IPS-15b (cell line): Measurements from ENCODE around the gene OGDH.

Source experiments
- H3K27me3 ChIP-seq: one replicate; pipeline ENCODE4 v1.6.1; 2013; ENCODE audit warnings: low read length; ENCODE audit not compliant: control insufficient read depth, insufficient read depth
- H3K36me3 ChIP-seq: one replicate; pipeline ENCODE4 v1.6.1; 2013; ENCODE audit warnings: low read length; ENCODE audit not compliant: control insufficient read depth, insufficient read depth
- H3K4me1 ChIP-seq: one replicate; pipeline ENCODE4 v1.6.1; 2013; ENCODE audit warnings: mild to moderate bottlenecking, low read length; ENCODE audit not compliant: control insufficient read depth, insufficient read depth
- H3K4me3 ChIP-seq: one replicate; pipeline ENCODE4 v1.5.1; 2013; ENCODE audit warnings: low read depth, low read length
- H3K9ac ChIP-seq: one replicate; pipeline ENCODE4 v1.6.1; 2013; ENCODE audit warnings: low read depth, mild to moderate bottlenecking, low read length
- H3K9me3 ChIP-seq: one replicate; pipeline ENCODE4 v1.6.1; 2013; ENCODE audit warnings: mild to moderate bottlenecking, low read length; ENCODE audit not compliant: control insufficient read depth, insufficient read depth

Gene OGDH

GRCh38 chr7:44667190-44667589 lies 60.8 kb downstream of the OGDH start:
- H3K9ac ChIP-seq: no peak overlapping the region
- no peaks in the 10 kb centered on the region for H3K9me3 ChIP-seq

GRCh38 chr7:44671069-44671468 lies 64.6 kb downstream of the OGDH start:
- Histone ChIP-seq H3K9me3 (no peaks in the 10 kb centered on the region), H3K4me1 (no peaks in the 10 kb centered on the region), H3K27me3 (no peaks in the 10 kb centered on the region), H3K4me3 (no peak overlapping the region), H3K9ac (no peak overlapping the region), H3K36me3 (peaks cover 11% of the 10 kb centered on the region)

More at GRCh38 chr7:44667190-44667589, 60.8 kb downstream of the OGDH start:
- no peaks in the 10 kb centered on the region for H3K27me3 ChIP-seq
- peaks cover 3% of the 10 kb centered on the region for H3K36me3 ChIP-seq
- no peaks in the 10 kb centered on the region for H3K4me1 ChIP-seq
- no peak overlapping the region for H3K4me3 ChIP-seq

DNA sequence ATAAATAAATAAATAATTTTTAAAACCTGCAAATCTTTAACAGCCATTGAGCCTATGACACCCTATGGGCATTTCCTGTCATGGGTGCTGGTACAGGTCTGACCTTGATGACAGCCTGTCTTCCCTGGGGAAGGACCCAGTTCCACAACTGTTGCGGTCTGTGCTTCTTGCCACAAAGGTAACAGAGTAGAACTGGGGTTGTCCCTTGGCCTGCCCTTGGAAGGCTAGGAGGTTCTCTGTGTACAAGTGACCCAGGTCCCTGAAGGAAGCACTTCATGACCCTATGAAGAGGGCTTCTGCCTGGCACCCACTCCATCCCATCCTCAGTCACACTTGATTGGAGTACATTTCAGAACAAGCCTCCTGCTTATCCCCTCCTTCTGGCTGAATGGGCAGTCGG lies 66.9 kb downstream of the OGDH start:
- Histone ChIP-seq H3K4me3 (no peak overlapping the region), H3K4me1 (no peaks in the 10 kb centered on the region), H3K36me3 (peaks cover 8% of the 10 kb centered on the region), H3K27me3 (no peaks in the 10 kb centered on the region), H3K9me3 (no peaks in the 10 kb centered on the region), H3K9ac (no peak overlapping the region)

DNA sequence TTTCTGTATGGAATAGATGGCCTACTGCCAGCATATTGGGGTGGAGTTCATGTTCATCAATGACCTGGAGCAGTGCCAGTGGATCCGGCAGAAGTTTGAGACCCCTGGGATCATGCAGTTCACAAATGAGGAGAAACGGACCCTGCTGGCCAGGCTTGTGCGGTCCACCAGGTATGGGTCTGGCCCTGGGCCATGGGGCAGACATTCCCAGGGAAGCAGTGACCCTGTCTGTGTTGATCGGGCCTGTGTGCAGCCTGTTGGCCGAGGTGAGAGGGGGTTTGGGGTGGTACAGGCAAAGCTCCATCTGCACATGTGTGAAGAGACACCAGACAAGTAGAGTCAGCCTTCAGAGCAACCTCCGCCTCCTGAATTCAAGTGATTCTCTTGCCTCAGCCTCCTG lies 67.3 kb downstream of the OGDH start:
- Histone ChIP-seq H3K4me1 (no peaks in the 10 kb centered on the region), H3K9ac (no peak overlapping the region), H3K4me3 (no peak overlapping the region), H3K27me3 (no peaks in the 10 kb centered on the region), H3K36me3 (peaks cover 8% of the 10 kb centered on the region), H3K9me3 (no peaks in the 10 kb centered on the region)

DNA sequence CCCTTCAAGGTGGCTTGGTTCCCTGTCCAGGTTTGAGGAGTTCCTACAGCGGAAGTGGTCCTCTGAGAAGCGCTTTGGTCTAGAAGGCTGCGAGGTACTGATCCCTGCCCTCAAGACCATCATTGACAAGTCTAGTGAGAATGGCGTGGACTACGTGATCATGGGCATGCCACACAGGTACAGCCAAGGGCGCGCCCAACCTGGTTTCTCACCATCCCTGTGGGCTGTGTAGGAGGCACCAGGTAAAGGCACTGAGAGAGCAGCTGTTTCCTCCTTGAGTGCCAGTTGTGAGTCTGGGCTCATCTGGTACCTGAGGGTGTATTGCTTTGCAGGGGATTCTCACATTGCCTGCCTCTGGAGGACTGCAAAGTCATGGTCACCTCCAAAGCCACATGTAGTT lies 68.0 kb downstream of the OGDH start:
- Histone ChIP-seq H3K4me1 (no peaks in the 10 kb centered on the region), H3K36me3 (peaks cover 8% of the 10 kb centered on the region)

GRCh38 chr7:44676776-44677175 lies 70.3 kb downstream of the OGDH start:
- Histone ChIP-seq H3K9me3 (no peaks in the 10 kb centered on the region), H3K4me3 (no peak overlapping the region), H3K9ac (no peak overlapping the region), H3K27me3 (no peaks in the 10 kb centered on the region), H3K4me1 (no peaks in the 10 kb centered on the region), H3K36me3 (peaks cover 11% of the 10 kb centered on the region)

More for the DNA sequence above, 68.0 kb downstream of the OGDH start:
- no peaks in the 10 kb centered on the region for H3K27me3 ChIP-seq
- no peak overlapping the region for H3K4me3 ChIP-seq
- H3K9ac ChIP-seq: no peak overlapping the region
- no peaks in the 10 kb centered on the region for H3K9me3 ChIP-seq

- Histone ChIP-seq H3K9ac (no peak overlapping the region), H3K9me3 (no peaks in the 10 kb centered on the region), H3K36me3 (peaks cover 11% of the 10 kb centered on the region), H3K27me3 (no peaks in the 10 kb centered on the region), H3K4me3 (no peak overlapping the region), H3K4me1 (no peaks in the 10 kb centered on the region)
These were observed 71.7 kb downstream of the OGDH start for GRCh38 chr7:44678101-44678470.

DNA sequence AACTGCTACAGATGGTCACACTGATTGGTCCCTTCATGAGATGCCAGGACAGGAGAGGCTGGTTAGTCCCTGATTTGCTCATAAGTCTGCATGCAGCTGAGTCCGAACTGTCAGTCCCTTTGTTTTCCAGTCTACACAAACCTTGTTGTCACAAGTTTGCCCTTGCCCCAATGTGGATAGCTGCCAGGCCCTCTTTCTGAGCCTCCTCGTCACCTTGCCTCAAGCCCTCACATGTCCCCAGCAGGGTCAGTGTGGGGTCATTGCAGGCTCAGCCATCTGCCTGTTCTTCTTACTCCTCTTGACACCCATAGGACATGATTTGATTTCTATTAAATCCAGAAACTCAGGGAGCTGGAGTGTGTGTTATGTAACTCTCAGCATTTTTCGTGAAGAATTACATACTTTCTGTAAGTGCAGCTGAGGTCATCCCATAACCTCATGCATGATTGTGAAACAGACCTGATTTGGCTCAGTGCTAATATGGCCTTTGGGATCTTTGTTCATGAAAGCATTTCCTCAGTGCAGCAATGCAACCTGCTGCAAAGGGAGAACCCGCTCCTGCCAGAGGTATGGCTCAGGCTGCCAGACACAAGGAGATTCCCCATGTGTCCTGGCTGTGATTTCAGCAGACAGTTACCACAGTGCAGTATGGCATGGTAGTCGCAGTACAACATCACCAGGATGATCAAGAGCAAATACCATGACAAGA lies 72.2 kb downstream of the OGDH start:
- H3K4me3 ChIP-seq: no peak overlapping the region
- no peaks in the 10 kb centered on the region for H3K27me3 ChIP-seq
- peaks cover 11% of the 10 kb centered on the region for H3K36me3 ChIP-seq
- H3K9me3 ChIP-seq: no peaks in the 10 kb centered on the region
- no peaks in the 10 kb centered on the region for H3K4me1 ChIP-seq
- no peak overlapping the region for H3K9ac ChIP-seq

DNA sequence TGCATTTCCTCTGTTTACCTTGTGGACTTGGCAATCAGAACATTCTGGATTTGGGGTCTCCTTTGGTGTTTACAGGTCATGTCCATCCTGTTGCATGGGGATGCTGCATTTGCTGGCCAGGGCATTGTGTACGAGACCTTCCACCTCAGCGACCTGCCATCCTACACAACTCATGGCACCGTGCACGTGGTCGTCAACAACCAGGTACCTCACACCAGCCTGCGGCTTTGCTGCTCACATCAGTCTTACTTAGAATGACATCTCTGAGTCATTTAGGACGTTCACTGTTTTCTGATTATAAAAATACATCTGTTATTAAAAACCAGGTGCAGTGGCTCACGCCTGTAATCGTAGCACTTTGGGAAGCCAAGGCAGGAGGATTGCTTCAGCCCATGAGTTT lies 75.2 kb downstream of the OGDH start:
- peaks cover 3% of the 10 kb centered on the region for H3K36me3 ChIP-seq
- H3K9ac ChIP-seq: no peak overlapping the region
- no peaks in the 10 kb centered on the region for H3K9me3 ChIP-seq
- H3K4me1 ChIP-seq: no peaks in the 10 kb centered on the region
- H3K4me3 ChIP-seq: no peak overlapping the region
- H3K27me3 ChIP-seq: no peaks in the 10 kb centered on the region

DNA sequence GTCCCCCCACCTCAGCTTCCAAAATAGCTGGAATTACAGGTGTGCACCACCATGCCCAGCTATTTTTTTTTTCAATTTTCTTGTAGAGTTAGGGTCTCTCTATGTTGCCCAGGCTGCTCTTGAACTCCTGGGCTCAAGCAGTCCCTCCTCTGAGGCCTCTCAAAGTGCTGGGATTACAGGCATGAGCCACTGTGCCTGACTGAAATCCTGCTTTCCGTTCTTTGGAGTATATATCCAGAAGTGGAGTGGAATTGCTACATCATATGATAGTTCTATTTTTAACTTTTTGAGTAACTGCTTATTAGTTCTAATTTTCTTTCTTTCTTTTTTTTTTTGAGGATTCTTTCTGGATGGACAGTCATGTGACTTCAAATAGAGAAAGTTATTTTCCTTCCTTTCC lies 79.3 kb downstream of the OGDH start:
- Histone ChIP-seq H3K4me1 (no peaks in the 10 kb centered on the region), H3K4me3 (no peak overlapping the region), H3K27me3 (no peaks in the 10 kb centered on the region), H3K36me3 (no peaks in the 10 kb centered on the region), H3K9ac (no peak overlapping the region), H3K9me3 (no peaks in the 10 kb centered on the region)

DNA sequence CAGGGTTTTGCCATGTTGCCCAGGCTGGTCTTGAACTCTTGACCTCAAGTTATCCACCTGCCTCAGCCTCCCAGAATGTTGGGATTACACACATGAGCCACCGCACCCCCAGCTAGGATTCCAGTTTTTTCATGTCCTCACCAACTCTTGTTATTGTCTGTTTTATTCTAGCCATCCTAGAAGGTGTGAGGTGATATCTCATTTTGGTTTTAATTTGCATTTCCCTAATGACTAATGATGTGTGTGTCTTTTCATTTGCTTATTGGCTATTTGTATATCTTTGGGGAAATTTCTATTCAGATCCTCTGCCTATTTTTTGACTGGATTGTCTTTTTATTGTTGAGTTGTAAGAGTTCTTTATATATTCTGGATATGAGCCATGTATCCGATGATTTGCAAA lies 83.0 kb downstream of the OGDH start:
- no peak overlapping the region for H3K4me3 ChIP-seq
- no peaks in the 10 kb centered on the region for H3K4me1 ChIP-seq

GRCh38 chr7:44693641-44694313 lies 87.3 kb downstream of the OGDH start:
- H3K9me3 ChIP-seq: no peaks in the 10 kb centered on the region
- H3K4me3 ChIP-seq: no peak overlapping the region
- H3K4me1 ChIP-seq: no peaks in the 10 kb centered on the region
- H3K27me3 ChIP-seq: no peaks in the 10 kb centered on the region
- no peak overlapping the region for H3K9ac ChIP-seq
- H3K36me3 ChIP-seq: peaks cover 27% of the 10 kb centered on the region

More for the DNA sequence above, 83.0 kb downstream of the OGDH start:
- Histone ChIP-seq H3K9ac (no peak overlapping the region), H3K9me3 (no peaks in the 10 kb centered on the region), H3K36me3 (peaks cover 5% of the 10 kb centered on the region), H3K27me3 (no peaks in the 10 kb centered on the region)
